ENCODE data around the gene DUSP16.
"Not testable (repeated sequence)": the region's sequence is repeated elsewhere in the genome, so short reads cannot be mapped to it uniquely, and the experiment has no call there.

Gene DUSP16

DNA sequence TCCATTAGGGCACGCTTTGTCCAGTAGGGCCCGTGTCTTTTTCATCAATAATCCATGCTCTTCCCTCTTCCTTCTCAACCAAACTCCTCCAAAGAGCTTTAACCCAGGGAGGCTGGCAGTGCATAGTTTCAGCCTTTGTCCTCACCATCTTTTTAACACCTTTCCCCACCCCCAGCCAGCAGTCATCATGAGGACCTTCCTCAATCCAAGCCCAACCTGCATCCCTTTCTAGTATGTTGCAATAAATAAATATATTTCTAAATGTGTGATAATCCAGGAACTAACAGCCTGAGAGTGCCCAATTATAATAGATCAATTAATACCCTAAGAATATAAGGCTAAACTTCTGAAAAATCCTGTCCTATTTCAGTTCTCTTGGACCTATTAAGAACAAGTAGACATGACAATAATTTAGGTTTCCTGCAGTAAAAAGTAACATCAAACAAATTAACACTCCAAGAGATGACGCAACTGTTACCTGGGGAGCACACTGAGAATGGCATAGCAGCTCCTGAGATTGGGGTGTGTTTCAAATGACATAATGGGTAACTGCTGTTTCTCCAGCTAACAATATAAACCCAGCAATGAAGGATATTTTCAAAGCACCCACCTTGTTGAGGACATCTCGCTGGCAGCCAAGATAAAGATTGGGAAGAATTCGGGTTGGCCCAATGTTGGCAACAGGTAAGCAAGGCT lies 62.6 kb downstream of the DUSP16 start:
- DNase-seq (ENCODE audit: low spot score), result no peak

DNA sequence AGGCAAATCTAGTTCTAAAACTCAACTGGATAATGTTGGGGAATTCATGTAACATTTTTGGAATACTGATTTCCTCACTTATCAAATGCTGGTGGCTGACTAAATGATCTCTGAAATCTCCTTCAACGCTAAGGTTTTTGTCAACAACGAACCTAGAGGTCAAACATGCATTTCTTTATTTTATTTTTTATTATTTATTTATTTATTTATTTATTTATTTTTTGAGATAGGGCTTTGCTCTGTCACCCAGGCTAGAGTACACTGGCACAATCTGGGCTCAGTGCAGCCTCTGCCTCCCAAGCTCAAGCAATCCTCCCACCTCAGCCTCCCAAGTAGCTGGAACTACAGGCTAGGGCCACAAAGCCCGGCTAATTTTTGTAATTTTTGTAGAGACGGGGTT lies 64.5 kb downstream of the DUSP16 start:
- DNase-seq (ENCODE audit: low spot score), result no peak

DNA sequence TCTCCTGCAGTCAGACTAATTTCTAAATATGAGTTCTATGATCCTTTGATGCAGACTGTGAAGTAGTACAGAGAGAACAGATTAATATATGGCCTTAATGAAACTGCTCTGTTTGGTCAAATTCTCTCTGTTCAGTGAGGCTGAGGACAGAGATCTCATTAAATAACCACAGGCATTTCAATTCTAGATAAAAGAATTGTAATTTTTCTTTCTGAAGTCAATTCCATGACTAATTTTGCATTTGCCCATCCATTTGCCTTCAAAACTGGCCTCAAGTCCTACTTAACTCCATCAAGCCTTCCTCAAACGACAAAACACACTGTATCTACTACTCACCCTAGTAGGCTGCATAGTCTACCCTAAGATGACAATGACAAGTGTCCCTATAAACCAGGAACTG lies 67.1 kb downstream of the DUSP16 start:
- DNase-seq (ENCODE audit: low spot score), result no peak

DNA sequence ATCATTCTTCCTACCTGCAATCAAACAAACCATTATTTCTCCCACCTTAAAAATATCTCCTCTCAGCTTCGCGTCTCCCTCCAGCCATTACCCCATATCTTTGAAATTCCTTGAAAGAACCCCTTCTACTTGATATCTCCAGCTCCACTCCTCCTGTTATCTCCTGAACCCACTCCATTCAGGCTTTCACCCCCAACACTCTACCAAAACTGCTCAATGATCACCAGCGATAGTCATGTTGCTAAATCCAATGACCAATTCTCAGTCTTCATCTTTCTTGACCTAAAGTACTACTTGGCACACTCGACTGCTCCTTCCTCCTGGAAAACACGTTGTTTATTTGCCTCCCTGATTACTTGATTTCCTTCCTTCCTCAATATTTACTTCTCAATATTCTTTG lies 70.1 kb downstream of the DUSP16 start:
- no peak for DNase-seq (ENCODE audit: low spot score)

DNA sequence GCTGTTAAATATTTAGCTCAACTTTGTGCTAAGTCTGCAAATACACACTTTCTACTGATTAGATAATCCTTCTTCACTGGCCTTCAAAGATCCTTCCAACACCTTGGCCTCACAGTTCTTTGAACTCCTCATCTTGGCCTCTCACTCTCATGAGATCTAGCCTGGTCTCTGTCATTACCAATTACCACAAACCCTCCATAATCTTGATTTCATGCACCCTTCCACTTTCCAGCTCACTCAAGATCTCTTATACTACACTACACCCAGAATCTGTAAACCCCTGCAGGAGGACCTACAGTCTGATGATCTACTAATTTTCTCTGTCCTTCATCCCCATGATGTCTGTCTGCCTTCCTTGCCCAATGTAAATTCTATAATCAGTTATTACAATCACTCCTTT lies 71.1 kb downstream of the DUSP16 start:
- DNase-seq (ENCODE audit: low spot score), result no peak

DNA sequence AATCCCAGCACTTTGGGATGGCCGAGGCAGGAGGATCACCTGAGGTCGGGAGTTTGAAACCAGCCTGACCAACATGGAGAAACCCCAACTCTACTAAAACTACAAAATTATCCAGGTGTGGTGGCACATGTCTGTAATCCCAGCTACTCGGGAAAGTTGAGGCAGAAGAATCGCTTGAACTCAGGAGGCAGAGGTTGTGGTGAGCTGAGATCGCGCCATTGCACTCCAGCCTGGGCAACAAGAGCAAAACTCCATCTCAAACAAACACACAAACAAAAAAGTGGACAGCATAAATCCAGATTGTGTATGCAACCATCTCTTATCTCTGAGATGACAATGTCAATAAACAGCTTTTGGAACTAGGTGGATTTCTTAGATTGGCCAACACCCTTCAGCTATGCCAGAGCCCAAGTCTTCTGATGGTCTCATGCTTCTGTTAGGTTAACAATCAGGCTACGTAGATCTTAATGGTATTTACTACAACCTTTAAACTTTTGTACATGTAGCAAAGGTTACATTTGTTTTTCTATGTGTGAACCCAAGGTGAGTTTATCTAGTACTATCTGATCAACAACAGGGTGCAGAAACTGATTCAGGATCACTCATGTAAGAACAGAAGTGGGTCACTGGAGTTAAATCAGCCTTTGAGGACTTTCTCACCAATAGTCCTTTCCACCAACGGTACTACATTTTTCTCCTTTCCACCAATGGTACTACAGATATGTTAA lies 73.7 kb downstream of the DUSP16 start:
- DNase-seq (ENCODE audit: low spot score), result no peak

DNA sequence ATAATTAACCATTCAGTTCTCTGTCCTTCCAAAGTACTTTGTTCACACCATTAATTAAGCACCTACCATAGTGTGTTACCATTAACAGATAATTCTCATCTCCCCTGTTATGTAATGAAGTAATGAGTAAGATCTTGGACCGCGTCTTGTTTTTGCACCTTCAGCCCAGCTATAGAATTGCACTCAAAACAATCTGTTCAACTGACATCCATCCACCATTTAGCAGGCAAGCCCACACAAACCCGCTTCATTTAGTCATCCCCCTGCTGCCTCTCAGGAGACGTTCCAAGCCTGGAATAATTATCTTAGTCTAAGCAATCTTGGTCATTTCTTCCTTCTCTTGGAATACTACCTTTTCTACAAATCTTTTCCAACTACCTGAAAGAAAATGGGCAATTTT lies 74.4 kb downstream of the DUSP16 start:
- no peak for DNase-seq (ENCODE audit: low spot score)

DNA sequence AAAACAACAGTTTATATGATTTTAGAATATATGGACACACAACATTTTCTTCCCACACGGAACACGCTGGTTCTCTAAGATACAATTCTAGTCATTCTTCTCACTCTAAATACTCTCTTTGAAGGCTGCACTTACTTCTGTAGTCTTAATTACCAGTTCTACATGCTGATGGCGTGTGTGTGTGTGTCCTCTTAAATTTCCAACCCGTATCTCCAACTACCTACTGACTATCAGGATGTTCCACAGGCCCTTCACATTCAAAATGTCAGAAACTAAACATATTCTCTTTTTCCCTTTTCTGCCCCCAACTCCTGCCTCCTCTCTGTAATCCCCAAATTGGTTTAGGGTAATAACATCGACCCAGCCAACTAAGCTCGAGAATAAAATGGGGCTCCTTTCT lies 75.2 kb downstream of the DUSP16 start:
- no peak for DNase-seq (ENCODE audit: low spot score)

DNA sequence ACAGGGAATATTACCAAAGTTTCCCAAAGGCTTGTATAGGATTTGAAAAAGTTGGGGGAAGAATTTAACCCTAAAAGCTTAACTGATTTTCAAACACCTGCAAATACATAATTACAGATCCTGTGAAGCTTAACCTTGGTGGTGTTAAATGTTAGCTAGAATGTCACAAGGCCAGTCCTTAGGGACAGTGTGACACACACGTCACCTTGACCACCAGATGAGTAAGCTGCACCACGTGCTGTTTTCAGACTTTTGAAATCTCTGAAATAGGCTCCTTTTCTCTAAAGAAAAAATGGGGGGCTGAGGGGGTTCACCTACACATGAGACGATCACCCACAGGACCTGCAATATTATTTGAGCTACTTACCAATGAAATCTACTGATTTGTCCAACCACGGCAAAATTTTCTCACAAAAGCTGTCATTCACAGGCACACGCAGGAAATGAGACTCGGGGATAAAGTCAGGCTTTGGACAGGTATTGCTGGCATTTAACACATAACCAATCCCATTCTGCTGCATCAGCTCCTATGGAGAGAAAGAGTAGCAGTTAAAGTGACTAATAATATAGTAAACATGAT lies 75.9 kb downstream of the DUSP16 start:
- DNase-seq (ENCODE audit: low spot score), result no peak

DNA sequence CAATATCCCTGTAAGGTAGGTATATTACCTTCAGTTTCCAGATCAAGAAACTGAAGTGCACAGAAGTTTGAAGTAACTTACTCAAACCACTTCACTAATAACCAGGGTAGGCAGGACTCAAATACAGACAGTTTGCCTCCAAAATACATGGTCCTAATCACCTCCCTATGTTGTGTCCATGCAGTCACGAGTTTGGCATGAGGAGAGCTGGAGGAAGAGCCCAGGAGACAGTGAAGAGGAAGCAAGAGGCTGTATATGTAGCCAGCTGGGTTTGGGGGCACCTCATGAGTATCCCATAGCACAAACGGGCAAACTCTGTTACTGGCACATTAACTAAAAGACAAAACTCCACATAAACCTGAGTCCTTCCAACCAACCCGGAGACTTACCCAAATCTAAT lies 79.2 kb downstream of the DUSP16 start:
- no peak for DNase-seq (ENCODE audit: low spot score)

DNA sequence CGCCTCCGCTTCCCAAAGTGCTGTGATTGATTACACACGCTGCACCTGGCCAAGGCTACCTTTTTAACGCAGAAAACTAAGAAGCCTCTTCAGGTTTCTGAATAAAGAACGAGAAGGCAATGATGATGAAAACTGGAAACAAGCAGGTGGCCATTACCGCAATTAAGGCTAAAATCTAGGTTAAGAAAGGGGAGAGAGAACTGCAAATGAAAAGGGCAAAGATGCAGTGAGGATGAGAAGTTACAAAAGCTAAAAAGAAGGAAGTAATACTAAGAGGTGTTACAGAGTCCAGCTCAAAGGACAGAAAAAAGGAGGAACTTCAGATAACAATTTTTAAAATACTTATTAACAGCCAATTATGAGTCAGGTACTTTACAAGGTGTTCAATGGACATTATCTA lies 79.7 kb downstream of the DUSP16 start:
- DNase-seq (ENCODE audit: low spot score), result no peak

DNA sequence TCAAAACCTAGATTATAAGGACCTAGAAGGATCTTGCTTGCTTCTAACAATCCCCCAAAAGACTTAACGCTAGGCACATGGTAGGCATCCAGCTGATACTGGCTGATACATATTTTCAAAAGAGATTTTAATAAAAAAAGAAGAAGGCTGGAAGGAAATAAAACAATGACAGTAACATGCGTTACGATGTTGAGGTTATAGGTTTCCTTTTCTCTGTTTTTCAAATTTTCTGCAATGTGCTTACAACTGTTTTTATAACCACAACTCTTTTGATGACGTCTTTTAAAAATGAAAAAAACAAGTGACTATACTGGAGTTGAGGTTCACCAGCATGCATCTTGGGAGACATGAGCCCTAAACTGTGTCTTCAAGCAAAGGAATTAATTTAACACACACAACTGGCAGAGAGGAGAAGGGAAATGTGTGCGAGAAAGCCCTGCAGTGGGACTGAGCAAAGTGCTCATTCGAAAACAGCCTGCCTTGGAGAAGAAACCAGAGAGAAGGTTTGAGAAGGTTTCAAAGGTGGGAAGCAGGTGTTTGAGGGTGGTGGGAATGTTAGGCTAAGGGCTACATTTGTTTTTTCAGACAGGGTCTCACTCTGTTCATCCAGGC lies 80.4 kb downstream of the DUSP16 start:
- DNase-seq (ENCODE audit: low spot score), result no peak

DNA sequence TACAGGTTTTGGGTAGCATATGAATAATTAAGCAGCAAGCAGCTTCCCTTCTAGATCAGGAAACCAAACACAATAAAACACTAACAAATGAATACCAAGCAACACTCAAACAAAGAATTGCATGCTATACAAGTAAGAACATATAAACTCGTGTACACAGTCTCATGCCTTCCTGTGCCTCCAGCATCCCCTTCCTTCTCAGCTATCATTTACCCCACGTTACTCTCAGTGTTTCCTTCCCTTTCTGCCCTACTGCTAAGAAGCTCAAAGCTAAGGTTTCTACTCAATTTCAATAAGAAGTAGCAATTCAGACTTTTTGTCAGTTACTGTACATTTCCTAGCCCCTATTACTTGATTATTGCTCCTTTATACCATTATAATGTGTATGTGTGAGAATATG lies 81.0 kb downstream of the DUSP16 start:
- no peak for DNase-seq (ENCODE audit: low spot score)

DNA sequence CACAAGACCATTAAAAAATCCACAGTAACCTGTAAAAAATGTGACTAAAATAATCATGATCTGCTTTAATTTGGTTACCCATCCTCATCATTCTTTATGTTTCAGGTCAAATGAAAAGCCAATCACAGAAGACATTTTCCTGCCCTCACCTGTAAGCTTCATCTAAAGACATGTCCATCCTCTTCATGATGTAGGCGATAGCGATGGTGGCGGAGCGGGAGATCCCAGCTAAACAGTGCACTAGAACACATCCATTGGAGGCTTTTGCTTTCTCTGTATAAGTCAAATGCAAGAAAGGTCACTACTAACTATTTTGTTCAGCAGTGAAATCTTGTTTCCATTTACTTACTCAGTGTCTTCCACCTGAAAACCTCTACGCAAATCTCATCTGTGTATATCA lies 82.6 kb downstream of the DUSP16 start:
- no peak for DNase-seq (ENCODE audit: low spot score)

DNA sequence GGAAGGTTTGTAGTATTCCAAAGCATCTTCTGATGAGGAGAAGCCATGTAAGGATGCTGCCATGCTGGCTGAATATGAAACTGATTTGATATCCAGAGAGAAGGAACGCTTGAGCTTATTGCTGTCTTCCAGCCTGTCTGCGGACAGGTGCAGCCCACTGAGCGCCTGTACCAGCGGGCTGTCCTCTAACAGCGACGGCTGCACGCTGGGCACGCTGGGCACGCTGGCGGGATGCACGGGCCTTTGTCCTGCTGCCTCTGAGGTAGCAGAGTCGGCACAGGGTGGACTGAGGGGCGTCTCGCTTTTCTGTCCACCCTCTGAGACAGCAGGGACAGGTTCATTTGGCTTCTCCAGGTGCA lies 85.2 kb downstream of the DUSP16 start:
- DNase-seq (ENCODE audit: low spot score), result no peak

DNA sequence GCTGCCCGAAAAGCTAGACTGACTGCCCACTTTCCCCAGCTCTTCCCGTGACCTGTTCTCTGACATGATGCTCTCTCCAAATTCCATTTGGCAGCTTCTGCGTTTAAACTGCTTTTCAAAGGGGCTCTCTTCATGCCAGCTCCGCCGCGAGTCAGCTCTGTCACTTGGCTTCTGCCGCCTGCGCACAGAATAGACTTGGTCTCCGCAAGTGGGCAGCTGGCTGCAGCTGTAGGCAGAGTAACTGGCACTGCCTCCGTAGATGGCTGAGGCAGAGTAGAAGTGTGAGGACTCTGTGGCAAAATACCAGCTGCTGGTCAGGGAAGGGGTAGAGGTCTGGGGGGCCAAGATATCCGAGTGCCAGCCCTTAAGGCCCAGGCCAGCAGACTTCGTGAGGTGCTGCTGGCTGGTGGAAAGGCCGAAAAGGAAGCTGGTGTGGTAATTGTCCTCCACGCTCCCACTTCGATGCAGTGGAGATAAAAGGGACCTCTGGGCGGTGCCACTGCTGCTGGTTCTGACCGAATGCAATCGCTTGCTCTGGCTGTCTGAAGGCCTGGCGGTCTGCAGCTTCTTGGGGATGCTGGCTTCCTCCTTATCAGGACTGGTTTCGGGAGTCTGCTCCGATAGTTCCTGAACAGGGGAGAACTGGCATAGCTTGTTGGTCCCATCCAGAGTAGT lies 85.7 kb downstream of the DUSP16 start:
- no peak for DNase-seq (ENCODE audit: low spot score)

DNA sequence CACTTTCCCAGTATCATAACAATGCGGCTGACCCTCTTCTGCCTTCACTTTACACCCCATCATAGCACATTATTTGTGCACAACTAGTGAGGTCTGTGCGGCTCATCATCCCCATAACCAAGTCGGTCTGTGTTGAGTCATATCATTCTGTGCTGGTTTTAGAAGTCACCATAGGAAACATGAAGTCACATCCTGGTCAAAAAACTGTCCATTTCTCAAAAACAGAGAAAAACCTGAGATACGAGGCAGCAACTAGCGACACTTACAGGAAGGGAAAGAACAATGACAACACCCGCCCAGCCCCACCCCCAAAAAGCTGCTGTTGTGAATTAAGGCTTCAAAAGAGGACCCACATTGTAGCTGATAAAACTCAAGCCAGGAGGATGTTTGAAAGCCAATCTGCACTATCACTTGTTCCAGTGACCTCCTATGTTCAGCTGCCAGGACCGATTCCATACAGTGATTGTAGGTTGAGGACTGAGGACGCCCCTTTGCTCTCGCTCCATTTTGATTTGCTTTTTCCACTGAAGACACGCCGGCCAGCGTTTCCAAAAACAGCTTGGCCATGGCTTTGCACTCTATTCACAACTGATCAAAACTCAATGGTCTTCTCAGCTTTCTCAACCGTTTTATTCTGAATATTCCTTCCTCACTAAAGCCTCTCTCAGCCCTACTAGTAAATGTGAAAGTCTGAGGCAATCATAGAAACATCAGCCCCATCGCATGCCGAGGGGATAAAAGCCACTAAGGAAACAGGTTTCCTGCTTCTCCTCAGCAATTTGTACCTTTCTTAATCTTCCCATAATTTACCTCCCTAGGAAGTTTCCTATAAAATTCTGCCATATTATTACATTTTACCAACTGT lies 87.5 kb downstream of the DUSP16 start:
- DNase-seq (ENCODE audit: low spot score), result no peak

DNA sequence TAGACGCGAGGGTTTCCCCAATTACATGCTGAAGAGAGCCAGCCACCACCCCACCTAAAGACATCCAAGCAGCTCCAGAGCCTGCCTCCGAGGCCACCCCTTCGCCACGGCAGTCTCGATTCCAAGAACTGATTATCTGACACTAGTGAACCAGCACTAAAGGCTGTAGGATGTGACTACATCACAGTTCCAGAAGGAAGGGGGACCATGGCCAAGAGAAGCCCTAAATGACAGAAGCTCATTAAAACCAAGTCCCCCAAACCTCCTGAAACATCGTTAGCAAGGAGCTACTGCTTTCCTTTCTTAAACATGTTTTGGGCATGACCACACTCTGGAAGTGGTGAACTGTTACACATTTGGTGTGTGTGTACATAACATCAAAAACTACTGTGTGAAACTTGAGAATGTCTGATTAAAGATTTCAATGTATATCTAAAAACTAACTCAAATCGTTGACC lies 88.2 kb downstream of the DUSP16 start:
- DNase-seq (ENCODE audit: low spot score), result no peak

DNA sequence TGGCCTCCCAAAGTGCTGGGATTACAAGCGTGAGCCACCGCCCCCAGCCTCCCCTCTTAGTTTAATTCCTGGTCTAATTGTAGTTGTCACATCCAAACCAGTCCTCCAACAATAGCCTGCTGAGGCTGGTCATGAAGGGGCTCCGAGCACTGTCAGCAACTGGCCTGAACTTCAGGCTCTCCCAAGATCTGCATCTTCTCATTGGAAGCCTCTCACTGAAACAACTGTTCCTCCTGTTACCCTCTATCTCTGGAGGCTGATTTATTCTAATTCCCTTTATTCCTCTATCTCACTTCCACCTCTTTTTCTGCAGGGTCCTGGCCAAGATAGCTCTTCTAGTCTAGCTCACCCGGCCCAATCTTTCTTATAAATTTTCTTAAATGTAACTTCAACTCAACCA lies 89.4 kb downstream of the DUSP16 start:
- DNase-seq (ENCODE audit: low spot score), result no peak

DNA sequence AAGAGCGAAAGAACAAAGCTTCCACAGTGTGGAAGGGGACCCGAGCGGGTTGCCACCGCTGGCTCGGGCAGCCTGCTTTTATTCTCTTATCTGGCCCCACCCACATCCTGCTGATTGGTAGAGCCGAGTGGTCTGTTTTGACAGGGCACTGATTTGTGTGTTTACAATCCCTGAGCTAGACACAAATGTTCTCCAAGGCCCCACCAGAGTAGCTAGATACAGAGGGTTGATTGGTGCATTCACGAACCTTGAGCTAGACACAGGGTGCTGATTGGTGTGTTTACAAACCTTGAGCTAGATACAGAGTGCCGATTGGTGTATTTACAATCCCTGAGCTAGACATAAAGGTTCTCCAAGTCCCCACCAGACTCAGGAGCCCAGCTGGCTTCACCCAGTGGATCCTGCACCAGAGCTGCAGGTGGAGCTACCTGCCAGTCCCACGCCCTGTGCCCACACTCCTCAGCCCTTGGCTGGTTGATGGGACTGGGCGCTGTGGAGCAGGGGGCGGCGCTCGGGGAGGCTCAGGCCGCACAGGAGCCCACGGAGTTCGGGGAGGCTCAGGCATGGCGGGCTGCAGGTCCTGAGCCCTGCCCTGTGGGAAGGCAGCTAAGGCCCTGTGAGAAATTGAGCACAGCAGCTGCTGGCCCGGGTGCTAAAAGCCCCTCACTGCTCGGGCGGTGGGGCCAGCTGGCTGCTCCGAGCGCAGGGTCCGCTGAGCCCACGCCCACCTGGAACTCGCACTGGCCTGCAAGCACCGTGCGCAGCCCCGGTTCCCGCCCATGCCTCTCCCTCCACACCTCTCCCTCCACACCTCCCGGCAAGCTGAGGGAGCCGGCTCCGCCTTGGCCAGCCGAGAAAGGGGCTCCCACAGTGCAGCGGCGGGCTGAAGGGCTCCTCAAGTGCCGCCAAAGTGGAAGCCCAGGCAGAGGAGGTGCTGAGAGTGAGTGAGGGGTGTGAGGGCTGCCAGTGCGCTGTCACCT lies 90.4 kb downstream of the DUSP16 start:
- DNase-seq (ENCODE audit: low spot score), result not testable (repeated sequence)
